ENCODE measurements around the gene SSR1.
"Not testable (repeated sequence)": the region's sequence is repeated elsewhere in the genome, so short reads cannot be mapped to it uniquely, and the experiment has no call there.

The SSR1 gene

GRCh38 chr6:7334685-7335084, 21.7 kb upstream of the SSR1 start:
- TF ChIP-seq JUND (IDR thresholded peaks at IDR 0.05; ENCODE audit: low read depth) = no peak
- DNase-seq (ENCODE audit: low read depth in 1 of 2, low spot score in 1 of 2) = no peak
- in situ Hi-C loops (cut with HindIII; ENCODE audit: low pct_unique_long_range_greater_than_20kb, low sequenced_read_pairs) = no loop called here

- no peak for DNase-seq (ENCODE audit: low read depth in 1 of 2, low spot score in 1 of 2)
- in situ Hi-C loops (cut with HindIII; ENCODE audit: low pct_unique_long_range_greater_than_20kb, low sequenced_read_pairs) = no loop called here
- no peak for TF ChIP-seq JUND (IDR thresholded peaks at IDR 0.05; ENCODE audit: low read depth)
Measured at GRCh38 chr6:7332090-7332745, 19.2 kb upstream of the SSR1 start.

DNA sequence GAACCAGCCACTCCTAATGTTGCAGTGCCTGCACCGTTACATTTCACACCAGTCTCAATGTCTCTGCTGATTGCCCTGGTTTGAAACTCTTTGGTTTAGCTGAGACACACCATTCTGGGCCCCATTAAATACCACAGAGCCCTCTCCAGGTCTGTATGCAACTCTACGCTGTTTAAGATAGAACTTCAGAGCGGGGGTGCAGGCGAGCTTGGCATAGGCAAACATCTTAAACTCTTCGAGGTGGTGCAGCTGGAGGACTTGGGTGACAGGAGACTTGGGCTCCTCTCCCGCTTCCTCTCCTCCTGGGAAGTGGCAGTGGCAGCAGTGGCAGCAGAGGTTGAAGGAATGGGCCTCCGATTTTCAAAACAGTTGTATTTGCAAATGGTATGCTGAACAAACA, 18.5 kb upstream of the SSR1 start:
- TF ChIP-seq JUND (IDR thresholded peaks at IDR 0.05; ENCODE audit: low read depth) = no peak
- in situ Hi-C loops (cut with HindIII; ENCODE audit: low pct_unique_long_range_greater_than_20kb, low sequenced_read_pairs) = no loop called here
- no peak for DNase-seq (ENCODE audit: low read depth in 1 of 2, low spot score in 1 of 2)

DNA sequence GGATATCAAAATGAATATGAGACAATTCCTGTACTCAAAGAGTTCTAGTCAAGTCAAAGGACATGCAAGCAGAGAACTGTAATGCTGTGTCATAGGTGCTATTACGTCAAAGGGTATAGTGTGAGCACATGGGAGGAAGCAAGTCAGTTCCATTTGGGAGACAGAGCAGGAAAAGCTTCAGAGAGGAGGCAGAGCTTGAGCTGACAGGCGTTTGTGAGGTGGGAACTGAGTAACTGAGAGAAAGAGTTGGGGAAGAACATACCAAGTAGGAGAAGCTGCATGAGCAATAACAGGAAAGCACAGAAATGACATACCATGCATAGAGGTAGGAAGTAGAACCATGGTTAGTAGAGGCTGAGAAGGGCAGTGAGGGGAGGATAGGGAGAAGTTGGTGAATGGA, 15.2 kb upstream of the SSR1 start:
- TF ChIP-seq JUND (IDR thresholded peaks at IDR 0.05; ENCODE audit: low read depth) = no peak
- no peak for DNase-seq (ENCODE audit: low read depth in 1 of 2, low spot score in 1 of 2)
- in situ Hi-C loops (cut with HindIII; ENCODE audit: low pct_unique_long_range_greater_than_20kb, low sequenced_read_pairs) = no loop called here

DNA sequence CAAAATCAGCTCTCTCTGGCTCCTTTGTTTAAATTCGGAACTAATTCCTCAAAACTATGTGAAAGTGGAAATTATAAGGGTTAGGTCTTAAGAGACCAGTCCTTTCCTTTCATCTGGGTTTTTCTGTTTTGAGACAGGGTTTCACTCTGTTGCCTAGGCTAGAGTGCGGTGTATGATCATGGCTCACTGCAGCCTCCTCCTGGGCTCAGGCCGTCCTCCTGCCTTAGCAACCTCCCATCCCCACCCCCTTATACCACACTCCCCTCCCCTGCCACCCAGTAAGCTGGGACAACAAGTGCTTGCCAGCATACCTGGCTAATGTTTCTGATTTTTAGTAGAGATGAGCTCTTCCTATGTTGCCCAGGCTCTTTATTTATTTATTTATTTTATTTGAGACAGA, 12.8 kb upstream of the SSR1 start:
- TF ChIP-seq JUND (IDR thresholded peaks at IDR 0.05; ENCODE audit: low read depth) = no peak
- no peak for DNase-seq (ENCODE audit: low read depth in 1 of 2, low spot score in 1 of 2)
- in situ Hi-C loops (cut with HindIII; ENCODE audit: low pct_unique_long_range_greater_than_20kb, low sequenced_read_pairs) = no loop called here

- no peak for TF ChIP-seq JUND (IDR thresholded peaks at IDR 0.05; ENCODE audit: low read depth)
- in situ Hi-C loops (cut with HindIII; ENCODE audit: low pct_unique_long_range_greater_than_20kb, low sequenced_read_pairs) = no loop called here
- no peak for DNase-seq (ENCODE audit: low read depth in 1 of 2, low spot score in 1 of 2)
Measured at GRCh38 chr6:7324520-7324919, 11.5 kb upstream of the SSR1 start.

- in situ Hi-C loops (cut with HindIII; ENCODE audit: low pct_unique_long_range_greater_than_20kb, low sequenced_read_pairs) = no loop called here
- no peak for DNase-seq (ENCODE audit: low read depth in 1 of 2, low spot score in 1 of 2)
- TF ChIP-seq JUND (IDR thresholded peaks at IDR 0.05; ENCODE audit: low read depth) = no peak
Measured at GRCh38 chr6:7323074-7323473, 10.1 kb upstream of the SSR1 start.

- in situ Hi-C loops (cut with HindIII; ENCODE audit: low pct_unique_long_range_greater_than_20kb, low sequenced_read_pairs); DNase-seq (ENCODE audit: low read depth in 1 of 2, low spot score in 1 of 2): not testable (repeated sequence)
Measured at GRCh38 chr6:7321866-7322265, 8.9 kb upstream of the SSR1 start.

- in situ Hi-C loops (cut with HindIII; ENCODE audit: low pct_unique_long_range_greater_than_20kb, low sequenced_read_pairs); DNase-seq (ENCODE audit: low read depth in 1 of 2, low spot score in 1 of 2): not testable (repeated sequence)
Measured at GRCh38 chr6:7319406-7319805, 6.4 kb upstream of the SSR1 start.

GRCh38 chr6:7317538-7317937, 4.5 kb upstream of the SSR1 start:
- no peak for DNase-seq (ENCODE audit: low read depth in 1 of 2, low spot score in 1 of 2)
- no peak for TF ChIP-seq JUND (IDR thresholded peaks at IDR 0.05; ENCODE audit: low read depth)
- in situ Hi-C loops (cut with HindIII; ENCODE audit: low pct_unique_long_range_greater_than_20kb, low sequenced_read_pairs) = no loop called here

DNA sequence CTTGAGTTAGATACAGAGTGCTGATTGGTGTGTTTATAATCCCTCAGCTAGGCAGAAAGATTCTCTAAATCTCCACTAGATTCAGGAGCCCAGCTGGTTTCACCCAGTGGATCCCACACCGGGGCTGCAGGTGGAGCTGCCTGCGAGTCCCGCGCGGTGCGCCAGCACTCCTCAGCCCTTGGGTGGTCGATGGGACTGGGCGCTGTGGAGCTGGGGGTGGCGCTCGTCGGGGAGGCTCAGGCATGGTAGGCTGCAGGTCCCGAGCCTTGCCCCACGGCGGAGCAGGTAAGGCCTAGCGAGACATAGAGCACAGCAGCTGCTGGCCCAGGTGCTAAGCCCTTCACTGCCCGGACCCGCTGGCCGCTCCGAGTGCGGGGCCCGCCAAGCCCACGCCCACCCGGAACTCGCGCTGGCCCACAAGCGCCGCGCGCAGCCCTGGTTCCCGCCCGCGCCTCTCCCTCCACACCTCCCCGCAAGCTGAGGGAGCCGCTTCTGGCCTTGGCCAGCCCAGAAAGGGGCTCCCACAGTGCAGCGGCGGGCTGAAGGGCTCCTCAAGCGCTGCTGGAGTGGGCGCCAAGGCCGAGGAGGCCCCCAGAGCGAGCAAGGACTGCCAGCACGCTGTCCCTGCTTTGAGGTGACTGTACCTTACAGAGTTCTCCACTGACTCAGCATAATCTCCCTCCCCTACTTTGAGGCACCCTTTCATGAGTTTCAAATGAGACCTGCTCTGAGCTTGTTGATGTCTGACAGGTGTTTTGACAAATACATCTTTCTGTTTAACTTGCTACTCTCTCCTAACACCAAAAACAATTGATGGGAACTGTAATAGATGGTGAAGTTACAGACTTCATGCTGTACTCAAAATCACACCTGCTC, 3.9 kb upstream of the SSR1 start:
- no peak for DNase-seq (ENCODE audit: low read depth in 1 of 2, low spot score in 1 of 2)
- in situ Hi-C loops (cut with HindIII; ENCODE audit: low pct_unique_long_range_greater_than_20kb, low sequenced_read_pairs) = no loop called here

GRCh38 chr6:7315948-7316365, 3.0 kb upstream of the SSR1 start:
- in situ Hi-C loops (cut with HindIII; ENCODE audit: low pct_unique_long_range_greater_than_20kb, low sequenced_read_pairs) = no loop called here
- no peak for TF ChIP-seq JUND (IDR thresholded peaks at IDR 0.05; ENCODE audit: low read depth)
- no peak for DNase-seq (ENCODE audit: low read depth in 1 of 2, low spot score in 1 of 2)

More for the DNA sequence above, 3.9 kb upstream of the SSR1 start:
- no peak for TF ChIP-seq JUND (IDR thresholded peaks at IDR 0.05; ENCODE audit: low read depth)

DNA sequence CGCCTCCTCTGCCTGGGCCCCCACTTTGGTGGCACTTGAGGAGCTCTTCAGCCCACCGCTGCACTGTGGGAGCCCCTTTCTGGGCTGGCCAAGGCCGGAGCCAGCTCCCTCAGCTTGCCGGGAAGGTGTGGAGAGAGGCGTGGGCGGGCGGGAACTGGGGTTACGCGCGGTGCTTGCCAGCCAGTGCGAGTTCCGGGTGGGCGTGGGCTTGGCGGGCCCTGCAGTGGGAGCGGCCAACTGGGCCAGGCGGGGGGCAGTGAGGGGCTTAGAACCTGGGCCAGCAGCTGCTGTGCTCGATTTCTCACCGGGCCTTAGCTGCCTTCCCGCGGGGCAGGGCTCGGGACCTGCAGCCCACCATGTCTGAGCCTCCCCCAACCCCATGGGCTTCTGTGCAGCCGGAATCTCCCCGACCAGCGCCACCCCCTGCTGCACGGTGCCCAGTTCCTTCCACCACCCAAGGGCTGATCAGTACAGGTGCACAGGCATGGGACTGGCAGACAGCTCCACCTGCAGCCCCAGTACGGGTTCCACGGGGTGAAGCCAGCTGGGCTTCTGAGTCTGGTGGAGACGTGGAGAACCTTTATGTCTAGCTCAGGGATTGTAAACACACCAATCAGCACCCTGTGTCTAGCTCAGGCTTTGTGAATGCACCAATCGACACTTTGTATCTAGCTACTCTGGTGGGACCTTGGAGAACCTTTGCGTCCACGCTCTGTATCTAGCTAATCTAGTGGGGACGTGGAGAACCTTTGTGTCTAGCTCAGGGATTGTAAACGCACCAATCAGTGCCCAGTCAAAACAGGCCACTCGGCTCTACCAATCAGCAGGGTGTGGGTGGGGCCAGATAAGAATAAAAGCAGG, 2.3 kb upstream of the SSR1 start:
- DNase-seq (ENCODE audit: low read depth in 1 of 2, low spot score in 1 of 2) = not testable (repeated sequence)

More for the DNA sequence above, 2.3 kb upstream of the SSR1 start:
- in situ Hi-C loops (cut with HindIII; ENCODE audit: low pct_unique_long_range_greater_than_20kb, low sequenced_read_pairs) = not testable (repeated sequence)
